ENCODE measurements around the gene ZNG1A.
"Not testable (repeated sequence)": the region's sequence is repeated elsewhere in the genome, so short reads cannot be mapped to it uniquely, and the experiment has no call there.

- not testable (repeated sequence) for TF ChIP-seq CAMTA2 (CRISPR knock-in tag; conservative IDR thresholded peaks at IDR 0.05); ZNF274 (IDR thresholded peaks at IDR 0.05; ENCODE audit: borderline replicate concordance, low read depth, low read length); SAP30 (IDR thresholded peaks at IDR 0.05; ENCODE audit: borderline replicate concordance, insufficient read depth, low read depth, low read length, poor library complexity, severe bottlenecking); CTCF (IDR thresholded peaks at IDR 0.05 in 2 of 3, conservative IDR thresholded peaks at IDR 0.05 in 1 of 3; ENCODE audit: insufficient read depth in 2 of 3, low read depth in 1 of 3, low read length in 3 of 3); MAFG (tag; conservative IDR thresholded peaks at IDR 0.05); POLR2A (conservative IDR thresholded peaks at IDR 0.05)
These were observed 69.9 kb downstream of the ZNG1A start for GRCh38 chr9:108742-109495.
